Esophagus mucosa (tissue), 1 donor: Measurements from ENCODE around the gene SLCO2A1. TPM values are rescaled to one million over a fixed set of nuclear protein-coding genes. Genes with fewer than 3 reads are reported as not detected.
A peak's percentile ranks its signal among the peaks of the same experiment; 100 is the strongest.

ENCODE experiments used
- ATAC-seq: fragments of 200-7000 bp; cut with Tn5 transposase; one replicate; pipeline ENCODE4 v1.9.1; 2020
- total RNA-seq: library from RNA; stranded (reverse); gene quantifications from one replicate; pipeline ENCODE4 v1.2.4, GENCODE V29; 2023
- donor health status: DM: yes; HTN: yes; CAD: no.

The SLCO2A1 gene
- total RNA-seq, 1 donor from 2014 or later: 17.6 TPM

- no peak for ATAC-seq
These were observed 49.7 kb downstream of the SLCO2A1 start for GRCh38 chr3:133980035-133980434.

GRCh38 chr3:133979553-133979952, 50.2 kb downstream of the SLCO2A1 start:
- ATAC-seq: no peak

GRCh38 chr3:133977568-133977967, 52.2 kb downstream of the SLCO2A1 start:
- ATAC-seq: peak; percentile 16

GRCh38 chr3:133973249-133973980, 56.3 kb downstream of the SLCO2A1 start:
- no peak for ATAC-seq

- no peak for ATAC-seq
These were observed 57.6 kb downstream of the SLCO2A1 start for GRCh38 chr3:133972156-133972555.

- ATAC-seq: no peak
These were observed 58.8 kb downstream of the SLCO2A1 start for GRCh38 chr3:133970916-133971315.

- ATAC-seq: no peak
These were observed 59.4 kb downstream of the SLCO2A1 start for GRCh38 chr3:133970339-133970738.

GRCh38 chr3:133967992-133968892, 61.5 kb downstream of the SLCO2A1 start:
- no peak for ATAC-seq

GRCh38 chr3:133966954-133967353, 62.8 kb downstream of the SLCO2A1 start:
- no peak for ATAC-seq

GRCh38 chr3:133965906-133966305, 63.8 kb downstream of the SLCO2A1 start:
- no peak for ATAC-seq

GRCh38 chr3:133965013-133965570, 64.6 kb downstream of the SLCO2A1 start:
- ATAC-seq: no peak

- ATAC-seq: peak; percentile 20
These were observed 65.2 kb downstream of the SLCO2A1 start for GRCh38 chr3:133964547-133964946.

- no peak for ATAC-seq
These were observed 65.9 kb downstream of the SLCO2A1 start for GRCh38 chr3:133963657-133964396.

- ATAC-seq: peak; percentile 48
These were observed 66.9 kb downstream of the SLCO2A1 start for GRCh38 chr3:133962849-133963248.

- ATAC-seq: no peak
These were observed 71.5 kb downstream of the SLCO2A1 start for GRCh38 chr3:133958071-133958805.

- ATAC-seq: no peak
These were observed 72.7 kb downstream of the SLCO2A1 start for GRCh38 chr3:133956982-133957381.

GRCh38 chr3:133956353-133956752, 73.4 kb downstream of the SLCO2A1 start:
- ATAC-seq: no peak

GRCh38 chr3:133955892-133956291, 73.8 kb downstream of the SLCO2A1 start:
- ATAC-seq: no peak

- ATAC-seq: no peak
These were observed 74.9 kb downstream of the SLCO2A1 start for GRCh38 chr3:133954717-133955360.

GRCh38 chr3:133953297-133953696, 76.4 kb downstream of the SLCO2A1 start:
- ATAC-seq: no peak

- ATAC-seq: no peak
These were observed 80.3 kb downstream of the SLCO2A1 start for GRCh38 chr3:133949438-133949837.
